HG02870 (cell line): ENCODE results near the gene CD86.

Source experiments
- ATAC-seq: cut with Tn5 transposase; IDR thresholded peaks from one replicate; pipeline ENCODE4 v1.9.1; 2021; ENCODE audit warnings: mild to moderate bottlenecking, moderate library complexity; ENCODE audit not compliant: unreplicated experiment

Gene CD86

DNA sequence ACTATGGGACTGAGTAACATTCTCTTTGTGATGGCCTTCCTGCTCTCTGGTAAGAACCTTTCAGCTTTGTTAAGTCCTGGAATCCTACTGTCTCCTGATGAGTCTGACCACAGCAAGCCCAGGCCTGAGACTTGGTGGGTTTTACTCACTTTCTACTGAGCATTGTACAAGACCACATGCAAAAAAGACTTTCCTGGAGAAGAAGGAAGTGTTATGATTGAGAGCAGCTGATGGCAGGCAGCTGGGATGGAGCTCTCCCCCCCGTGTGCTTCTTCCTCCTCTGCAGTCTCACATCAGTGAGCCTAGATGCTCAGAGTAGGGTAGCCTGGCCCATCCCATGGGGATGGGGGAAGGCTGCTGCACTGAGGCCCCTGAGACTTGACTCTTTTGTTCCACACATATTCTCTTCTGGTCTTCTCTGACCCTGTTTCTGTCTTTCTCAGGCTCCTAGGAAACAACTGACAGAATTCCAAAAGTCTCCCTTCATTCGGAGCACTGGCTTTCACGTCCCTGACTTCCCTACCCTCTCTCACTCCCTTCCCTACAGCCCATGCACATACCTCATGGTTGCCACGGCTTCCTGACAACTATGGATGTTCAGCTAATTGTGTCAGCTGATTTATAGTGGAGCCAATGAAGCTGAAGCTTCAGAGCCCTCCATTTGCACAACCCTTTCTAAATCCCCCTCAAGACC is 36.6 kb downstream of the CD86 start:
- peak; percentile 46 for ATAC-seq

DNA sequence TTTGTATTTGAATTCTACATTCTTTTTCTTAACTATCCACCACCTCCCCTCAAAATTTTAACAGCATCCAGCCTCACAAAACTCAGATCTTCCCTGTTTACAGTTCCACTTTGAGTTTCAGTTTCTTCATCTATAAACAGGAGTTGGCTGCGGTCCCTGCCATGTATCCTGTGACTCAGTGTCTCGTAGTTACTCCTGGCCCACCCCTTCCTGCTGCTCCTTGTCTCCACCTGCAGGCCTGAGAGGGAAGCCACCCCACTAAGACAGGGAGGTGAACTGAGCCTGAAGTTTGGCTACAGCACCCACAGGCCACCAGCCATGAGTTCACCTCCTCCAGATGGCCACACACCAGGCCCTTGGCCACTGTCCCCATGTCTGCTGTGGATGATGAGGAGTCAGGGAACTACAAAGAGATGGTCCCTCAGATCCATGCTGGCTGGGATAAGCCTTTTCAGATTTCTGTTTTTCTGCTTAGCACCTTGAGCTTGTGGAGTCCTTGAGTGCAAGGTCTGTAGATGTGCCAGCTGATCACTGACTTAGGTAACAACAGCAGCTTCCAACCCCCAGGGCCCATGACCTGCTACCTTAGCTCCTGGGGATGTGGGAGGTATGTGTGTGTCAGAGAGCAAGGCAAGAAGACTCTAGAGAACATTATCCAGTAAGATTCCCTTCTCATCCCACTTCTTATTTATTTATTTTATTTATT is 37.5 kb downstream of the CD86 start:
- no peak for ATAC-seq

DNA sequence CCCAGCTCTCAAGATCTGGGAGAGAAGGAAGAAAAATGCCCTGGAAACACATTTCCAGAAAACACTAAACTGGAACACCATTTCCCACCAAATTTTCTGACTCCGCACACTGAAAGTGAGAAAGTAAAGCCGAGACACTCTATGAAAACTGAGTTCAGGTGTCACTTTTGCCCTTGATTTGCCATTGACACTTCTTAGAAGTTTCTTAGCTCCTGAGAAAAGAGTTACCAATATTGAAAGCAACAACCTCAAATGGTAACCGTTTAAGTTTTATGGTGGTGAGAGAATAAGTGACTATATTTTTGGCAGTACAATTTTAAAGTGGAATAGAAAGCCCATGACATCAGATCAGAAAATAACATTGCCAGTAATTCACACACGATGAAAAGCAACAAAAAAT is 39.0 kb downstream of the CD86 start:
- ATAC-seq, result peak; percentile 50

- ATAC-seq, result no peak
Observed at GRCh38 chr3:122094693-122095092, 39.5 kb downstream of the CD86 start.

DNA sequence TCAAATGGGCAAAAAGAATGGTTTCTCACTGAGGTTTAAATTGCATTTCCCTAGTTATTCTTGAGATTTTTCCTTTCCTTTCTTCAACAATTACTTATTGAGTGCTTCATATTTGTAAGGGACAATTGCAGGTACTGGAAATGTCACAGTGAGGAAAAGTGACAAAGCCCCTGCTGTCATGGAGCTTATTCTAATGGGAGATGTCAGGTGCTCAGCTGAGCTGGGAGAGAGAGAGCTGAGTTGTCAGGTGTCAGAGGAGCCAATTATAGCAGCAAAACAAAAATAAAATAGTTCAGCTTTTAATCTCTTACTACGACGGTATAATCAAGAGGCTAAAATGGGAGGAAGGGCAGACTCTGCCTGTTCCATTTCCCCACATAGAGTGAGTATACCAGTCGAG is 42.0 kb downstream of the CD86 start:
- ATAC-seq, result no peak

DNA sequence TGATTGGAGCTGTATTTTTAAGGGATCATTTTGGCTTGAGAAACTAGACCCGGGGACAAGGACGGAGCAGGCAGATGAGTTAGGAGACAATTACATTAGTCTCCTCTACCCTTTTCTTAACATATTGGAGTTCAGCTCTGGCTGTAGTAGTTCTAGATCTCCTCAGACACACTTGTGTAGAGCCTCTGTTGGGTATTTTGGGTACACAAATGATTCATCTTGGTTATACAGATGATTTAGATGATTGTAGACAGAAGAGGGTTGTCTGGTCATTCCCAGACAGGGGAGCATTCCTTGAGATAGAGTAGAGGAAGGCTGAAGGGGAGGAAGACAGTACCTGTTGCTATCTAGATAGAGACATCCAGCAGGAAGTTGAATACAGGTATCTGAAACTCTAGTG is 43.4 kb downstream of the CD86 start:
- ATAC-seq, result no peak

DNA sequence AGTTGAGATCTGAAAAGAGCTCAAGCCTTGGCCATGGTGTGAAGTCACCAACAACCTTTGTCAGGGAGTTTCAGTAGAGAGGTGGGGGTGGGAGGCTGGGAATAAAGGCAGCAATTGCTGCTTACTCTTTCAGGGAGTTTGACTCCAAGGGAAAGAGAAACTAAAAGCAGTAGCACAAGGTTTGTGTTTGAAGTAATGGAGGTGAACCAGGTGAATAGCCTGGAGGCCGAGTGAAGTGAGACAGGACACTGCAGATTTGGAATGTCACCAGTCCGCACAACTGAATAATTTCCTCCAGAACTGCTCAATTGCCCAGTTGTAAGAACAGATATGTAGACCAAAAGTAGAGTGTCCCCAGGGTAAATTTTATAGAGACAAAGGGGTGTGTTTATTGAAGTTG is 44.1 kb downstream of the CD86 start:
- no peak for ATAC-seq

DNA sequence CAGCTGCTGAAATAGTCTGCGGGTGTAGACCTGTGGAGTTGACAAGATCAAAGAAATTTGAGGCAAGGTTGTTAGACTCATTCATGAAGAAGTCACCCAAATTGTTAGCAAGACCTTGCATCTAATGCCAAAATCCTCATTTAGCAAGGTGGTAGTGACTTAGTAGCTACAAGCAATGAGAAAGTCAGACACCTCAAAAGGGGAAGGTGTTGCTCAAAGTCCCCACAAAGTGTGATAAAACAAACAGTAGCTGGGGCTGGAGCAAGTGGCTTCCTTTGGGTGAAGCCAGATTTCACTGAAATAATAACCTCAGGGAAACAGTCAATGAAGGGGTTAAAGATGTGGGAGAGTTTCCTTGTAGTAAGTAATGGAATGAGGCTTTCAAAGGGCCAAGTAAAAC is 44.9 kb downstream of the CD86 start:
- no peak for ATAC-seq

DNA sequence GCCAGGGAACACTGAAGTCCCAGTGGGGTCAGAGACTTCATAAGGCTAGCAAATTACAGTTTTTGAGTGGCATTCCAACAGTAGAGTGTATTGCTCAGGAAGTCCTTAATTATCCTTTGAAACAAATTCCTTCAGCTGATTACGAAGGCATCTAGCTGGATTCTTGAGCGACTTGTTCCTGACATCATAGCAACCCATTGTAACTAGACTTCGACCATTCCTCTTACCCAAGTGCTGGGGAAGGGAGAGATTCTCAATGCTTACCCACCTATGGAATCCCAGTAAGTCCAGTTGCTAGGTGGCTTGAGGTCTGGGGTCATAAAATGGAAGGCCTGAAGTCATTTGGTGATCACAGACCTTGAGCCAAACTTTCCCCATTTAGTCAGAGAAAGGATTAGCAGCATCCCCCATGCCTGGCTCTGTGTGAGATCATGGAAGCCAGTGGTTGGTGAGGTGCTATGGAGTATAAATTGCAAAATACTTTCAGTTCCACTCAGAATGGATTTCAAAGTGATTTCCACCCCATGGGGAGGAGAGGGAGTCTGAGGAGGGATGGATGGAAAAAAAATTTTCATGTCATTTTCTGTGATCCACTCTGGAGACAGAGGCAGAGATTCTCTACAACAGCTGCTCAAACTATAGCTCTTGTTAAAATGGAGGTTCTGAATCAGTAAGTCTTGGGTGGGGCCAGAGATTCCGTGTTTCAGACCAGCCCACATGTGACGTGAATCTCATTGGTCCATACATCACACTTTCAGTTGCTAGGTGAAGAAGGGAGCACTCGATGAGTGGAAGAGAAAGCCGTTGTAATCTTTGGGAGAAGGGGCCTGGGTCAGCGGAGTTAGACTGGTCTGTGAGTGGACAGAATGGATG is 45.7 kb downstream of the CD86 start:
- ATAC-seq, result peak; percentile 27

- peak; percentile 34 for ATAC-seq
Observed at GRCh38 chr3:122101646-122102045, 46.5 kb downstream of the CD86 start.

DNA sequence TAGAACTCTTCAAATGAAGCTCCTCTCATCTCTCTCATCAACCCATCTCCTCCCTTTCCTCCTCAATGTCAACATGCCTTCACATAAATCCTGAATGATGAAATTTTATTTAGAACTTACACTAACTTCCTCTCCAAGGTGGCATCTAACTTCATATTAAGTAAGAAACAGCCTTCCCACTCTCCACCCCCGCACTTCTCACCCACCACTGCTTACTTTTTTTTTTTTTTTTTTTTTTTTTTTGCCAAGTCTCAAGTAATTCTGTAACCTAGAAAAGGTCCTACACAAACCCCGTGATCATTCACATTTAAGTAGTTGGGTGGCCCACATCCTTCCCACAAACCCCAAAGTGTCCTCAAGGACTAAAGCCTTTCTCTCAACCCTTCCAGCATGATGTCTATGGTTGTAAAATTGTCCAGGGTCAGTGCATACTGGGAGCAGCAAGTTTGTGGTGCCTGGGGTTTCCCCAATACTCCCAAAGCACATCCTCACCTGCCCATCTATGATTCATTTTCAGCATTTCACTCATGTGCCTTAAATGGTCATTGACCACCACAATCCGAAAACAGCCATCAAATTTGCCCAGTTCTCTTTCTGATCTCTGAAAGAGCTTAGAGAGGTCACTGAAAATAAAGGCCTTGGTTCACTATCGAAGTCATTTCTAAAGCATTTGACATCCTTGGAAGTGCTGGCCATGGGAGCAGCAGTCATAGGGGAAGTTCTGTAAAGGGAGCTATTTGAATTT is 47.2 kb downstream of the CD86 start:
- ATAC-seq, result peak; percentile 43

DNA sequence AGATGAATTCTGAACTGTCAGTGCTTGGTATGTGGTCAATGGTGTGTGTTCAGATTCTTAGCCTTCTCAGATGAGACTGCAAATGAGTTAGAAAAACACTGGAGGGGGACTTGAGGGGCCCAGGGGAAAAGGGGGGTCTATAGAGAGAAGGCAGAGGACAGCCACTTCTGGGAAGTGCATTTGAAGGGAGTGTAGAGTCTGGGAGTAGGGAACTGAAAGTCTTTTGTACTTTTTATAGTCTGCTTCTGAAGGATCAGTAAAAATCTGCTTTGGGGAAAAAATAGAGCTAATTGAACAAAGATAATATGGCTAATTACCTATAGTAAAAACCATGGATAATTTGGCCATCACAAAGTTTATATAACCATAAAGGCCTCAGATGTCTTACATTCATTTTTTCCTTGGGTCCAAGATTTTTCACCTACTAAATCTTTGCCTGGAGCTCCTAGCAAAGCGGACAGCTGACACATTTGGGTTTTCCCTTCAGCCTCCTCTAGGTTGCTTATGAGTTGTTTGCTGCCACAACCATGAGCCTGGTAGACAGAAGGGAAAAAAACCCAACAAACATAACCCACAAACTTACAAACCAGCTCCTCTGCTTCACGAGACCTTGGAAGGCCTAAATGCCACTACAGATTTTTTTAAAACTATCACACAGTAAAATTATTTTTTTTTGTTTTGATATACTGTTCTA is 48.8 kb downstream of the CD86 start:
- peak; percentile 25 for ATAC-seq

DNA sequence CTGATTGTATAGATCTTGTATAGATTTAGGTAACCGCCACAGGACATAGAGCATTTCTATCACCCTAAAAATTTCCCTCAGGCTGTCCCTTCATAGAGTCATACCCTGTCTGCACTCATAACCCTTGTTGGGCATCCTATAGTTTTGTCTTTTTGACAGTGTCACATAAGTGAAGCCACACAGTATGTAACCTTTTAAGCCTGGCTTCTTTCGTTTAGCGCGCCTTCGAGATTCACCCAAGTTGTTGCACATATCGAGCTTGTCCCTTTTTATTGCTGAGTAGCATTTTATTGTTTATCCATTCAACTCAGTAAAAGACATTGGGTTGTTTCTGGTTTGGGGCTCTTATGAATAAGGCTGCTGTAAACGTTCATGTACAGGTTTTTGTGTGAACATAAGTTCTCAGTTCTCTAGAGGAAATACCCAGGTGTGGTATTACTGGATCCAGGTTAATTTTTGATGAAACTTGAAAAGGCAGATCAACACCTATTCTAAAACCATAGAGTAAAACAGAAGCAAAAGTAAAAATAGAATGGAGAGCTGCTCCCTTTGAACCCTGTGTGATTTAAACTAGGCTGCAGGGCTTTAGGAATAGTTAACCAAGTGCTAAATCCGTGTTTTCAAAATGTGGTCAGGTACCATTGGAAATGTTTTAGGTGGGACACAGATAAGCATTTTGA is 49.5 kb downstream of the CD86 start:
- no peak for ATAC-seq

DNA sequence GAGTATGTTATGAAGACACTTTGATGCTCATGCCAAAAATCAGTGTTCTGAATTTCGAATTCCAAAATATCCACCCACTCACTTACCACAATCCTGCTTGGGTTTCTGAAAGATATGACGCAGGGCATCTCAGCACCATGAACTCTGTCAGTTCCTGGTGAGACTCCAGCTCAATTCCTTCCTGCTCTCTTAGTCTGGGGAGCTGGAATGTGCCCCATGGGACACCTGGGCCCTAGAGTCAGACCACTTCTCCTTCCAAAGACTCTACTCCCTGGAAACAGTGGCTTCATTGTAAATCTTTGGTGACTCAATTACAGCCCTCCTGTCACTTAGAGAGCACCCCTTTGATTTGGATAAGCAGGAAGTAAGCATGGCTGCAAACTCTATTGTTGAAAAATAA is 50.5 kb downstream of the CD86 start:
- ATAC-seq, result no peak

- no peak for ATAC-seq
Observed at GRCh38 chr3:122107171-122107570, 52.0 kb downstream of the CD86 start.

DNA sequence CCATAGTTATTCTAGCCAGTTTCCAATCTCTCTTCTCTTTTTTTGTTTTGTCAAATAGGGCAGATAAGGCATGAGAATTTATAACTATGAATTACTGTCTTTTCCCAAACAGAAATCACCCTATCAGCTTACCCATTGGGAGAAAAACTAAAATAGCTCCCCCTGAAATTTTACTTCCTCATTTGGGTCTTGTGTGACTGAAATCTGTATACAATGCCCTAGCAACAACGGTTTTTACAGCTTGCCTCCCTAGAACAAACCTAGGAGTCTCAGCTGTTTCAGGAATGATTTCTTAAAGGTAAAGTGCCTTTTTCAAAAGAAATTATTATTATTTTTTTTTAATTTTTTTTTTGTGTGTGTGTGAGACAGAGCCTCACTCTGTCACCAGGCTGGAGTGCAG is 56.8 kb downstream of the CD86 start:
- ATAC-seq, result no peak

- no peak for ATAC-seq
Observed at GRCh38 chr3:122112754-122113153, 57.6 kb downstream of the CD86 start.

DNA sequence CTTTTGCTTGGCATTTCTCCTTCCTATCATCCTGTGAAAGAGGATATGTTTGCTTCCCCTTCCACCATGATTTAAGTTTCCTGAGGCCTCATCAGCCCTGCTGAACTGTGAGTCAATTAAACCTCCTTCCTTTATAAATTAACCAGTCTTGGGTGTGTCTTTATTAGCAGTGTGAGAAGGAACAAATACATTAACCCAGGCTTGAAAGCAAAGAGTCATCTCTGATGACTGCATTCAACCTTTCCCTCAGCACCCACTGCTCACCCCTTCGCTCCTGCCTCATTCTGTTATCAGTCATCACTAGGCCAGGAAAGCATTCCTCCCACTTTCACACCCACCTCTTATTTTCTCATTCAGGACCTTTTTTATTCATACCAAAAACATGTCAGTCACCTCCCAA is 68.7 kb downstream of the CD86 start:
- ATAC-seq, result no peak

DNA sequence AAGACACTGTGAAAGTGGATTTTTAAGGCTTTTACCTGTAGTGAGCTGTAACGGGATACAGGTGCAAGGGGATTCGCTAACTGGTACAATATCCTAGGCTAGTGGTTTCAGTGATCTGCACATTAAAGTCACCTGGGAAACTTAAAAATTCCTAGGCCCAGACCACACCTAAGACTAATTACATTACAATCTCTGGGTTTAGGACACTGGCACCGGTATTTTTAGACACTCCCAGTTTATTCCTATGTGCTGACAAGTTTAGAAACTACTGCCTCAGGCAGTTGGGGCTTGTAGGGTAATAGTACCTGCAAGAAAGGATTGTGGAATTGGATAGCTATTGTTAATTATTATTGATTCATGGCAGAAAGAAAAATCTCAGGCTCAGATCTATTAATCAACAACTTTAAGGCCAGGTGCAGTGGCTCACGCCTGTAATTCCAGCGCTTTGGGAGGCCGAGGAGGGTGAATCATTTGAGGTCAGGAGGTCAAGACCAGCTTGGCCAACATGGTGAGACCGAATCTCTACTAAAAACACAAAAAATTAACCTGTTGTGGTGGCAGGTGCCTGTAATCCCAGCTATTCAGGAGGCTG is 77.9 kb downstream of the CD86 start:
- no peak for ATAC-seq

DNA sequence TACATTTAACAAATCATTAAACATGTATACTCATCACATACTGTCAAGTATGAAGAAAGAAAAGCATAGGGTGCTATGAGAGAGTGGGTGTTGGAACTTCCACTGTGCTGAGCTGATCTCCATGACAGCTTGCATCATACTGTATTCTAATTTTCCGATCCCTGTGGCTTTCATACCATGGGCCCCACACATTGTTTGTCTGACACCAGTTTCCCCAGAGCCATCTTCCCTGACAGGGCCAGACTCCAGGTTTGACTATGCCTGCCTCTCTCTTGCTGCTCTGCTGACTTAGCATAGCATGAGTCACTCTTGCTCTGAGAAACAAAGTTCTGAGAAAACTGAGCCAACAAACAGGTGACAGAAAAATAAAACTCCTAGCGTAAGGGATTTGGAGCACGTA is 91.3 kb downstream of the CD86 start:
- peak; percentile 94 for ATAC-seq
